ENCODE measurements around the gene ATG7.

The ATG7 gene

GRCh38 chr3:11543141-11543947 is 271.1 kb downstream of the ATG7 start:
- no peak for DNase-seq

GRCh38 chr3:11543948-11544387 is 271.8 kb downstream of the ATG7 start:
- no peak for DNase-seq

- no peak for DNase-seq
These were observed 272.4 kb downstream of the ATG7 start for GRCh38 chr3:11544412-11545181.

- no peak for DNase-seq
These were observed 273.1 kb downstream of the ATG7 start for GRCh38 chr3:11545186-11545851.

DNA sequence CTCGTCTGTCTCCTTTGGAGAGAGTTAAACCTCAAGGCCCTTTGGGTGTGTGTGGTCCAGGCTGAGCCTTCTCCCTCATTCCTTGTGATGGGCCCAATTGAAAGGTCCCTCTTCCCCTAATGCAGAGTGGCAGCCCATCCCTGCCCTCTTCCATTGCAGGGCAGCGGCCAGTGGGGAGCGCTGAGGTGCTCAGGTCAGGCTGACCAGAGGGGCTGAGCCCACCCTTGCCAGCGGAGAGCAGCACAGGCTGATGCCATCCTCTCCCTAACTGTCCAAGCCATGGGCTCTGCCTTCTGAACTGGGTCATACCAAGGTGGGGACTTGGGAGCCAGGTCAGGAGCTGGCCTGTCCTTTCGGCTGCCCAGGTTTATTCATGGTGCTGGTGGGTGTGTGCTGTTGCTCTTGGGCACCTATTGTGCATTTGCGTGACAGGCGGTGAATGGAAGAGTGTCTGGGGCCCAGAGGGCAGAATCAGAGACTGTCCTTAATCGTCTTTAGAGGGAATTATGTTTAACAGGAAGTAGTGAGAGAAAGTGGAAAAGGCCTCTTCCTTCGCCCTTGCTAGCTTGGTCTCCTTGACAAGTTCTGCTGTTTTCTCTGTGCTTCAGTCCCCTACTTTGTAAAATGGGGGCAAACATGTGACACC is 274.6 kb downstream of the ATG7 start:
- no peak for DNase-seq

- DNase-seq = no peak
These were observed 275.3 kb downstream of the ATG7 start for GRCh38 chr3:11547498-11547897.

DNA sequence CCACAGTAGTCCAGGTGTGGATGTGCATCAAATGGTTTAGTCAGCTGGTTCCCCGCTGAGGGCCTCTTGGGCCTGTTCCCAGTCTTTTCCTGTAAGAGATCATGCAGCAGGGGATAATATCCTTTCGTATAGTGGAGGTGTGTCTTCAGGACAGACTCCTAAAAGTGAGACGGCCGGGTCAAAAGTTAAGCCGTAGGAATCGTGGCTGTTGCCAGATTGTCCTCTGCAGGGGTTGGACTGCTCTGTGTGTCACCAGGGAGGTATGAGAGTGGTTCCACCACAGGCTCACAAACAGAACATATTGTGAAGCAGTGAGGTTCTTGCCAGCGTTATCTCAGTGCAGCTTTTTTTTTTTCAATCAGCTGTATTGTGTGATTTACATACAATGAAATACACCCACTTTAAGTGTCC is 276.5 kb downstream of the ATG7 start:
- DNase-seq = no peak

DNA sequence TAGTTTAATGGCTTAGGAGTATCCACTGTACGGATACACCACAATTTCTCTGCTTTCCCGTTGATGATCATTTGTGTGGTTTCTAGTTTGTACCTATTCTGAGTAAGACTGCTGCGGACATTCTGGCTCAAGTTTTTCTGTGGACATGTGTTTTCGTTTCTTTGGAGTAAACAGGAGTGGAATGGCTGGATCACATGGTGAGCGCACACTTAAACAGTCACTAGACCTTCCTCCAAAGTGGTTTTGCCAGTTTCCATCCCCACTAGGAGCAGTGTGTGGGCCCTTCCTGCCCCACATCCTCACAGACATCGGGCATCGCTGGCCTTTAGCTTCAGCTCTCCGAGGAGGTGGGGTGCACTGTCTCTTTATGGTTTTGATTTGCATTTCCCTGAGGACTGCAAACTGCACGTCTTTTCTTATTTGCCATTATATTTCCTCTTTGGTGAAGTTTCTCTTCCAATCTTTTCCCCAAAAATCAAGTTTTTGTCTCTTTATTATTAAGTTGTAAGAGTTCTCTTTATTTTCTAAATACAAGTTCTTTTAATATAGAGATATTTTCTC is 277.5 kb downstream of the ATG7 start:
- no peak for DNase-seq

- no peak for DNase-seq
These were observed 278.8 kb downstream of the ATG7 start for GRCh38 chr3:11551036-11551435.

DNA sequence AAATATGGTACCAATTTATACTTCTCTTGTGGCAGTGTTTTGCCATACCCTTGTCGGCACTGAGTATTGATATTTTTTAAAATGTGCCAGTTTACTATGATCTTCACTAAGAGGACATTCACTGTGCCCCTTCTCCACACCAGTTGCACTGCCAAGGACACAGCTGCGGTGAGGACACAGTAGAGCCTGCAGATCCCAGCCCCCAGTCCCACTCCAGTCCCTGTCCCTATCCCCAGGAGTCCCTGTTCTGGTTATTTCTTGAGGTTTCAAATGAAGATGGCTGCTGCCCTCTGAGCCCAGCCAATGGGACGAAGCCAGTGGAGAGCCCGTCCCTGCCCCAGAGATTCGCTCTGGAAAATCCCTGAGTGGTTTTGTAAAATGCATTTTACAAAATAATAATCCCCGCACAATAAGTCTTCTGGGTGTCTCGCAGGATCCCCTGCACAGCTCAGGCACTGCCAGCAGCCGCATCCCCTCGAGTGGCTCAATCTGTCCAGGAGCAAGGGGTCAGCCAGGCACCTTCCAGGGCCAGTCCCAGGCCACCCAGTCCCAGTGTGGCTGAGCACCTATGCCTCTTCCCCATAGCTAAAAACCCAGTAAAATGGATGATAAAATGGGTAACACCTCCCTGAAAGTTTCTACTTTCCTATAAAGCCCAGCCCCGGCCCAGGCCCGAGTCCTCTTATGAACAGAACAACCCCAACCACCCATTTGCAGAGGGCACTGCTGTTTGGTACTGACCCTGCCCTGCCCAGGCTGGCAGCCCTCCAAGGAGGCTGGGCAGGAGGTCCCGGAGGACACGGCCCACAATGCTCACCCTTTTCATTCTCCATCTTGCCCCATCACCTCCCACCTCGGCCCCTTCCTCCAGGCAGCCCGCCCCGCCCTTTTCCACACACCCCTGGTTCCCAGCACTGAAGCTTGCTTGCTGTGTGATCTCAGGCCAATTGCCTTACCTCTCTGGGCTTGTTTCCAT is 280.4 kb downstream of the ATG7 start:
- no peak for DNase-seq

- DNase-seq = no peak
These were observed 281.4 kb downstream of the ATG7 start for GRCh38 chr3:11553436-11554235.

DNA sequence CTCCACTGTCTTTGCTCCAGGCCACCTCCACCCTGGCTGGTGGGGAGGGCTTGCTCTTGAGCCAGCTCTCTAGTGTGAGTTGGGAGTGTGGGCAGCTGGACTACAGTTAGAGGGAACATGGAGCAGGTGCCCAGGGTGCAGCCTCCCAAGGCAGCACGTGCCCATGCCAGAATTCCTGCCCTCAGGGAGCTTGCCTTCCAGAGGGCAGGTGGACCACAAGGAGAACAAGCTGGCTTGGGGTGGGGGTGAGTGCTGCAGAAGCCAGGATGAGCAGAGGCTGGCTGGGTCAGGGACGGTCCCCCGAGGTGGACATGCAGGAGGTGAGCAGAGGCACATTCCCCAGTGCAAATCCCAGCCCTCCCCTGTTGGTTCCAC is 282.0 kb downstream of the ATG7 start:
- DNase-seq = no peak

GRCh38 chr3:11554666-11555065 is 282.5 kb downstream of the ATG7 start:
- no peak for DNase-seq

GRCh38 chr3:11555211-11555782 is 283.1 kb downstream of the ATG7 start:
- no peak for DNase-seq

GRCh38 chr3:11555881-11556633 is 283.9 kb downstream of the ATG7 start:
- DNase-seq = no peak

DNA sequence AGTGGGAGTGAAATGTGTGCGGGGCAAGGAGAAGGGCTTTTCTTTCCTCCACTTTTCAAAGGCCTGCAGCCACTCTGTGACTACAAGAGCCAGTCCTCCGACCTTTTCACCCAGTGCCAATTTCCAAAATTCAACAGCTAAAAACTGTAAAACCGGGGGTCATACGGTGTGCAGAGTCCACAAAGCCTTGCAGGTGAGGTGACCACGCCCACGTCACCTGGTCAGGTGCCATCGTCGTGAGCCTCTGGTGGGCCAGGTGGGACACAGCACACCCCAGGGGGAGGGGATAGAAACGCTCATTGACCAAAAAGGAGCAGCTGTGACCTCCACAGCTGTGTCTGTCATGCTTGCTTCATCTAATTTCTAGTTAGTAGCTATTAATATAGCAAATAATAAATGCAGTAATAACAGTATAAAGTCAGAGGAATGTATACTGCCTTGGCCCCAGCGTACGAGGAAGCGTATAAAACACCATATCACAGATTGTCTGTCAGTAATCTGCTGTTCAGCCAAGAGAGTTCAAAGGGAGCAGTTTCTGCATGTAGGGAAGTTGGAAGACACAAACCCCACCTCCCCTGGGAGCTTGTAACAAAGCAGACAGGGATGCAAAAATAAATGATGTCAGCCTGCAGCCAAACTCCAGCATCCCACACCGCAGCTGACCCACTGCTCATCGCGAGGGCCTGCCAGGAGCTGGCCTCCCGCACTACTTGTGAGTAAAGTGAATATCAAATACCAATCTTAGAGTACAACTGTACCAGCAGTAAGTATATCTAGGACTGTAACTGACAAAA is 284.9 kb downstream of the ATG7 start:
- peak; percentile 24 for DNase-seq

GRCh38 chr3:11558002-11558401 is 285.8 kb downstream of the ATG7 start:
- DNase-seq = no peak

- no peak for DNase-seq
These were observed 286.3 kb downstream of the ATG7 start for GRCh38 chr3:11558411-11558903.

Measured in NCI-H446 treated with DMSO at 0.1 percent for 48 hours (cell line).